ENCODE results near the gene VSTM4. TPM values are rescaled to one million over a fixed set of nuclear protein-coding genes. Genes with fewer than 3 reads are reported as not detected.

Gene VSTM4
- total RNA-seq, 3 donors from 2014 or later = 1.5 to 13.8 (median 2.2) TPM

GRCh38 chr10:49080071-49080470 is 35.3 kb downstream of the VSTM4 start:
- intact Hi-C loops (cut with DNase I, micrococcal nuclease) = no loop called here
- Histone ChIP-seq H3K4me3 (no peak overlapping the region), H3K4me1 (ENCODE audit: low read depth) (no peaks in the 10 kb centered on the region), H3K36me3 (ENCODE audit: low read depth) (no peaks in the 10 kb centered on the region), H3K9me3 (no peaks in the 10 kb centered on the region)
- no peak for TF ChIP-seq CTCF (IDR thresholded peaks at IDR 0.05)
- no peak for ATAC-seq
- DNase-seq = no peak

DNA sequence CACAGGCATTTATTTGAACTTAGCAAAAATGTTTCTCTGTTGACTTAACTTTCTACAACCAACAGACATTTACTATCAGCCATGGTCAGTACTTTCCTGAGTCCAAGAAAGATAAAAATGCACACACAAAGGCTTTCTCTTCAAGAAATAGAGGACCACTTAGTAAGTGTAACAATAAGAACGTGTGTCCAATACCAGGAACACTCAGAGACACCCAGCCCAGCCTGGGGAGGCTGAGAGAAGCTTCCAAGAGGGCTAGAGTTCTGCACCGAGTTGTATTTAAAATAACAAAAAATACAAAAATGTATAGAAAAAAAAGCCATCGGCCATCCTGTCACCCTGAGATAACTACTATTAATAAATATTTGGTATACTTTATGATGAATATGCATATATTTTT is 35.8 kb downstream of the VSTM4 start:
- ATAC-seq (no peak), DNase-seq (no peak)
- no peaks in the 10 kb centered on the region for H3K36me3 ChIP-seq (ENCODE audit: low read depth)
- TF ChIP-seq CTCF (IDR thresholded peaks at IDR 0.05) = no peak
- intact Hi-C loops (cut with DNase I, micrococcal nuclease) = no loop called here
- no peak overlapping the region for H3K4me3 ChIP-seq
- H3K4me1 ChIP-seq (ENCODE audit: low read depth) = no peaks in the 10 kb centered on the region
- H3K9me3 ChIP-seq = no peaks in the 10 kb centered on the region

DNA sequence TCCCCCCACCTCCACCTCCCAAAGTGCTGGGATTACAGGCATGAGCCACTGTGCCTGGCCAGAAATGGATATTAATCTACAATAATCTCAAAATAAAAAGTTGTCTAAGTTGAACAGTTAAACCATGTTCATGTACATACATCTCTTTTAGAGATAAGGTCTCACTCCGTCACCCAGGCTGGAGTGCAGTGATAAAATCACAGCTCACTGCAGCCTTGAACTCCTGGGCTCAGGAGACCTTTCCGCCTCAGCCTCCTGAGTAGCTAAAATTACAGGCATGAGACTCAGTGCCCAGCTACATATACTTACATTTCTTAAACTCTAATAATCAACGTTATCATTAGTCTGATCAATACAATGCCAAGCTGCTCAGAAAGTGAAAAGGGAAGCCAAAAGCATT is 36.2 kb downstream of the VSTM4 start:
- no peak for ATAC-seq
- no peak overlapping the region for H3K4me3 ChIP-seq
- no peak for TF ChIP-seq CTCF (IDR thresholded peaks at IDR 0.05)
- H3K9me3 ChIP-seq = no peaks in the 10 kb centered on the region
- no peaks in the 10 kb centered on the region for H3K4me1 ChIP-seq (ENCODE audit: low read depth)
- intact Hi-C loops (cut with DNase I, micrococcal nuclease) = no loop called here
- no peaks in the 10 kb centered on the region for H3K36me3 ChIP-seq (ENCODE audit: low read depth)
- no peak for DNase-seq

- no peak for ATAC-seq
- DNase-seq = no peak
- no peaks in the 10 kb centered on the region for H3K4me1 ChIP-seq (ENCODE audit: low read depth)
- intact Hi-C loops (cut with DNase I, micrococcal nuclease) = no loop called here
- H3K4me3 ChIP-seq = no peak overlapping the region
- H3K9me3 ChIP-seq = no peaks in the 10 kb centered on the region
- no peak for TF ChIP-seq CTCF (IDR thresholded peaks at IDR 0.05)
- no peaks in the 10 kb centered on the region for H3K36me3 ChIP-seq (ENCODE audit: low read depth)
These were observed 36.9 kb downstream of the VSTM4 start for GRCh38 chr10:49078433-49078832.

DNA sequence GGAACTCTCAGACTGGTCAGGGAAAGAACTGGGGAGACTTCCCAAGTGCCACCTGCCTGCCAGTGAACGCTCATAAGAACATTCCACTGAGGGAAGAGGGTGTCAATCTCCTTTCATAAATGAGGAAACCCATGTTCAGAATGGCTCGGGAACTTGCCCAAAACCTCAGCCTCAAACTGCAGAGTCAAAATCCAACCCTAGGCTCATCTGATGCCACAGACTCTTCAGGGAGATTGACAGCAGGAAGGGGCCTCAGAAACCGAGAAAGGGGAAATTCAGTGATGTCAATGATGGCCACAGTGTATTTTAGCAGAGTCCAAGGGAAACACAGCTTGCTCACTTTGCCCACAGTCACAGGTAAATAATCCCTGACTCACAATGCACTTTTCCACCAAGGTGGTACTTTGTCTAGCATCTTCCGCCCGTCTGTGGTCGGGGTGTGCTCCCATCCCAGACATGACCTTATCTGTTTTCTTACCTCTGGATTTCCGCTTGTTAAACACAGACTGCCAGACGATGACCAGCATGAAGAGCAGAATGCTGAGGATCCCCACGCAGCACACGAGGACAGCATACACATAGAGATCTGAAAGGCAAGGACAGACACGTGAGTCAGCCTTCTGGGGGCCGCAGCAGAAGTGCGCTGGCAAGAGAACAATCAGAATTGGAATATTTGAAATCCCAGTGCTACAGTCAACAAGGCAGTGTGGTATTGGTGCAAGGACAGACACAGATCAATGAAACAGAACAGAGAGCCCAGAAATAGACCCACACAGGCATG is 38.4 kb downstream of the VSTM4 start:
- intact Hi-C loops (cut with DNase I, micrococcal nuclease) = no loop called here
- no peak for TF ChIP-seq CTCF (IDR thresholded peaks at IDR 0.05)
- Histone ChIP-seq H3K4me3 (no peak overlapping the region), H3K36me3 (ENCODE audit: low read depth) (no peaks in the 10 kb centered on the region), H3K4me1 (ENCODE audit: low read depth) (no peaks in the 10 kb centered on the region), H3K9me3 (no peaks in the 10 kb centered on the region)
- DNase-seq = no peak
- ATAC-seq = no peak
